SK-N-DZ (cell line): ENCODE data around the gene CCDC183. TPM values are rescaled to one million over a fixed set of nuclear protein-coding genes. Genes with fewer than 3 reads are reported as not detected.
"Not testable (repeated sequence)": the region's sequence is repeated elsewhere in the genome, so short reads cannot be mapped to it uniquely, and the experiment has no call there.

Source experiments
- DNase-seq: peaks from one replicate; pipeline ENCODE4 v3.0.0-alpha.2; 2015; ENCODE audit warnings: low spot score
- polyA plus RNA-seq, 2 experiments: library from polyadenylated mRNA; depleted of rRNA; stranded (reverse); fragments of >200 nt; gene quantifications; 2 replicates each; pipeline ENCODE4 v1.2.3, GENCODE V29; 2014

CCDC183 gene
- polyA plus RNA-seq (2014; cell fraction: cytosol; rRNA removed) = 1.2 and 1.5 TPM in 2 replicates
- polyA plus RNA-seq (2014; cell fraction: nucleus; rRNA removed) = 11.5 and 18.3 TPM in 2 replicates

- no peak for DNase-seq
Observed at GRCh38 chr9:136796238-136796774, at the start of gene CCDC183. TSS of gene CCDC183 (plus strand) at chr9:136796338. CDS start at chr9:136796398, 60 bp downstream.

- no peak for DNase-seq
Observed at GRCh38 chr9:136746621-136747020, 49.5 kb upstream of the CCDC183 start.

DNA sequence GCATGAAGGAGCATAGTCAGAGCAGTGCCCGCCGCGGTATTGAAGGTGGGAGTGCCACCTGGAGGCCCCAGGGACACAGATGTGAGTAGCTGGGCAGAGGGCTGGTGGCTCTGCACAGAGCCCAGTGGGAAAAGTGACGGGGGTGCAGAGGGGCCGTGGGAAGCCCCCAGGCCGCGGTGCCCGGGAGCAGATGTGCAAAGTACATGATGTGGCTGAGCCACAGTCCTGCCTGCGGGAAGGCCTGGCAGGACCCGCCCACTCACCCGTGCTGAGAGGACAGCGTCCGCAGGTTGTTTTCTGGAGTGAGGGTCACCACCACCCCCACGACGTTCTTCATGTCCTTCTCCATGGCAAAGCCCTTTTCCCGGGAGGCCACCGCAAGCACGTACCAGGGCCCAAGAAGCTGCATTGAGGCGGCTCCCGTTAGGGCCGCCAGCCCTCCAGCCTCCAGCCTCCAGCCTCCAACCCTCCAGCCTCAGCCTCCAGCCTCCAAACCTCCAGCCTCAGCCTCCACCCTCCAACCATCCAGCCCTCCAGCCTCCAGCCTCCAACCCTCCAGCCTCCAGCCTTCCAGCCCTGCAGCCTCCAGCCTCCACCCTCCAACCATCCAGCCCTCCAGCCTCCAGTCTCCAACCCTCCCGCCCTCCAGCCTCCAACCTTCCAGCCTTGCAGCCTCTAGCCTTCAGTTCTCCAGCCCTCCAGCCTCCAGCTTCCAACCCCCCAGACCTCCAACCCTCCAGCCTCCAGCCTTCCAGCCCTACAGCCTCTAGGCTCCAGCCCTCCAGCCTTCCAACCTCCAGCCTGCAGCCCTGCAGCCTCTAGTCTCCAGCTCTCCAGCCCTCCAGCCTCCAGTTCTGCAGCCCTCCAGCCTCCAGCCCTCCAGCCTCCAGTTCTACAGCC is 48.7 kb upstream of the CCDC183 start:
- DNase-seq = no peak

- no peak for DNase-seq
Observed at GRCh38 chr9:136748201-136748600, 47.9 kb upstream of the CCDC183 start, which contains the start of gene LCN6. TSS of gene LCN6 (minus strand) at chr9:136748525. CDS start at chr9:136748483, 42 bp downstream.

DNA sequence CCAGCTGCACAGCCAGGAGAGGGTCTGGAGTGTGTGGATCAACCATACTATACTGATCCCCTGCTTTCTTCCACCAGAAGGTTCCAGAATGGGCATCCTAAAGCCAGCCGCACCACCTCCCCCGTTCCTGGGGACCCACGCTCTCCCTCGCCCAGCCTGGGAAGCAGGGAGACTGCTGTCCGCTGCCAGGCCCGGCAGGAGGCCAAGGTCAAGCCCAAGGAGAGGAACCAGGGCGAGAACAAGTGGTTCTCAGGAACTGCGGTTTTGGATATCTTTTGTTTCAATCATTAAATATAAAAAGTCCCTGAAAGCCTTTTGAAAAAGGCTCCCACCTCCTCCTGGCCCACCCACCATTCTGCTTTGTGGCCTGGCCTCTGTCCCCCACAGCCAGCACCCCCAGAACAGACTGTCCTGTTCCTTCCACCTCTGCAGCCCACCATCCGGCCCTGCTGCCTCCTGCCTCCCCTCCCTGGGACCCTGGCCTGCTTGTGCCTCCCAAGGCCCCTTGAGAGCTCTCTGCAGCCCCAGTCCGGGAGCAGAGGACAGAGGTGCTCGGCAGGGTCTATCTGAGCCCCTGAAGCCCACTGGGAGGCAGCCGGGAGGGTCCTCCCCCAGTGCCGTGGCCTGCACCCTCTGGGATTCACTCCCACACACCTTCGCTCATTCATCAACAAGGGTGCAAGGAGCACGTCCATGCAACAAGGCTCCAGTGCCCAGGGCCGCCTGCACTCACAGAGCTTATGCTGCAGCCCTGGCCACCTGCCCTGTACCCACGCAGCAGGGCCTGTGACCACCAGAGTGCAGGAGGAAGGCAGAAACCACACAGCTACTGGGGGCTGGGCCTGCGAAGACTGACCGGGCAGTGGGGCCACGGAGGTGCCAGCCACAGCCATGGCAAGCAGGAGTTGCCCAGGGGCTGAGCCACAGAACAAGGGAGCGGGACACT is 47.2 kb upstream of the CCDC183 start:
- no peak for DNase-seq

GRCh38 chr9:136750526-136750925 is 45.6 kb upstream of the CCDC183 start:
- no peak for DNase-seq

- no peak for DNase-seq
Observed at GRCh38 chr9:136751244-136751643, 44.9 kb upstream of the CCDC183 start.

DNA sequence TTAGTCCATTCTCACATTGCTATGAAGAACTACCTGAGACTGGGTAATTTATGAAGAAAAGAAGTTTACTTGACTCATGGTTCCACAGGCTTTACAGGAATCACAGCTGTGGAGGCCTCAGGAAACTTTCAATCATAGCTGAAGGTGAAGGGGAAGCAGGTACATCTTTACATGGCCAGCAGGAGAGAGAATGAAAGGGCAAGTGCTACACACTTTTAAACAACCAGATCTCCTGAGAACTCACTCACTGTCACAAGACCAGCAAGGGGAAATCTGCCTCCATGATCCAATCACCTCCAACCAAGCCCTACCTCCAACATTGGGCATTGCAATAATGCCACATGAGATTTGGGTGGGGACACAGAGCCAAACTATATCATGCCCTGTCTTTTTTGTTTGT is 44.3 kb upstream of the CCDC183 start:
- DNase-seq = no peak

GRCh38 chr9:136753371-136754058 is 42.6 kb upstream of the CCDC183 start:
- DNase-seq = no peak

- DNase-seq = no peak
Observed at GRCh38 chr9:136754059-136754572, 42.0 kb upstream of the CCDC183 start.

DNA sequence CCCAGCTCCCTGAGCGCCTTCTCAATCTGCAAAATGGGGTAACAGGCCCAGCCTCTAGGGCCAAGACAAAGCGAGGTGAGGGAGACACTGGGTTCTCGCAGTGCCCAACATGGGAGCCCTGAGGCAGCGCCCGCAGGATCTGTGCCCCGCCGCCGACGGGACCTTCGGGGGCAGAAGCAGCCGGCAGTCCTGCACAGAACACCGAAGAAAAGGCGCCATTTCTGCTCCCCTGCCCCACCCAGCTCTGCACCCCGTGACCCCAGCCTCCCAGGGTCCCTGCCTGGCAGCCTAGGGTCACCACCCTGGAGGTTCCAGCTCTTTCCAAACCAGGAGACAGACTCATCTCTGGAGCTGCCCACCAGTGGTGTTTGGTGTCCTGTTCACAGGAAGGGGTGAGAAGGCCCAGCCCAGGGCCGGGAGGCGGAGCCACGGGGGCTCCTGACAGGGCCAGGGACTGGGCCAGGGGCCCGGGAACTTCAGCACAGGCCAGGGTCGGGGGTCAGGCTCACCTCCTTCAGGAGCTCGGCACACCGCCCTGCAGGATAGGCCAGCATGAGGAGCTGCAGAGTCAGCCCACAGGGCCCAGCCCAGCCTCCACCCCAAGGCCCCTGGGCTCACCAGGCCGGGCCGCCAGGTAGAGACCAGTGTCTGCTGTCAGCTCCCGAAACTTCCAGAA is 41.4 kb upstream of the CCDC183 start:
- DNase-seq = no peak

DNA sequence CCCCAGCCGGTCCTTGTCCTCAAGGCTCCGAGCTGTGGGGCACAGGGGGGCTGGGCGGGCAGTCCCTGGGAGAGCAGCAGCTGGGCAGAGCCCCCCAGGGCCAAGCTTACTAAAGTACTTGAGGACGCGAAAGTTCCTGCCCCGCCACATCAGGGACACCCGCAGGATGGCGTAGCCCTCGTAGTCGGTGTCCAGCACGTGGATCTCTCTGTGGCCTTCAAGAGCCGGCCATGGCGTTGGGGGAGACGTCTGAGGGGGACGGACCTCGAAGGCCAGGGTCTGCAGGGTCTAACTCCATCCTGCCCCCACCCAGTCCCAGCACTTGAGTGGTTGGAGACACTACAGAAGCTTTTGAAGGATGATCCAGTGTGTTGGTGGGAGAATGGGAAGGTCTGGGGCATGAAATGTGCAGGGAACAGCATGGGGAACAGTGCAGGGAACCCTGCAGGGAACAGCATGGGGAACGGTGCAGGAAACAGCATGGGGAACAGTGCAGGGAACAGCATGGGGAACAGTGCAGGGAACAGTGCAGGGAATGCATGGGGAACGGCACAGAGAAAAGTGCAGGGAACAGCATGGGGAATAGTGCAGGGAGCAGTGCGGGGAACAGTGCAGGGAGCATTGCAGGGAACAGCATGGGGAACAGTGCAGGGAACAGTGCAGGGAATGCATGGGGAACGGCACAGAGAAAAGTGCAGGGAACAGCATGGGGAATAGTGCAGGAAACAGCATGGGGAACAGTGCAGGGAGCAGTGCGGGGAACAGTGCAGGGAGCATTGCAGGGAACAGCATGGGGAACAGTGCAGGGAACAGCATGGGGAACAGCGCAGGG is 40.6 kb upstream of the CCDC183 start:
- DNase-seq = not testable (repeated sequence)

- DNase-seq = no peak
Observed at GRCh38 chr9:136756134-136756438, 40.1 kb upstream of the CCDC183 start.

- DNase-seq = no peak
Observed at GRCh38 chr9:136756836-136757235, 39.3 kb upstream of the CCDC183 start.

GRCh38 chr9:136757328-136757727 is 38.8 kb upstream of the CCDC183 start:
- DNase-seq = no peak

- no peak for DNase-seq
Observed at GRCh38 chr9:136757751-136758140, 38.4 kb upstream of the CCDC183 start.

GRCh38 chr9:136759001-136759400 is 37.1 kb upstream of the CCDC183 start:
- DNase-seq = no peak

- DNase-seq = no peak
Observed at GRCh38 chr9:136759436-136760325, 36.5 kb upstream of the CCDC183 start.

DNA sequence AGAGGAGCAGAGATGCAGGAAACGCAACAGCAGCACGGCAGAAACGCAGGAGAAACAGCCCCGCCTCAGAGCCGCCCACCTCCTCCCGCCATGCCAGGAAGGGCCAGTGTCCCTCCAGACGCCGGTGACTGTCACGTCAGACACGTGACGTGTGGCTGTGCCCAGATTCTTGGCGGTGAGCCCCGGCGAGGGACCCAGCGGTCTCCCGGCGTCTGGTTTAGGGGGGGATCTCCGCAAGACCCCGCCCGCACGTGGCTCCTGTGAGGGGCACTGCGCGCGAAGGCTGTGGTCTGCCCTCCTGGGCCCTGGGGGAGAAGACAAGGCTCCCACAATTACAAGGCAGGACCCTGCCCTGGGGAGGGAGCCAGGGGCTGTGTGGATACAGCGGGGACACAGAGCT is 35.7 kb upstream of the CCDC183 start:
- peak; percentile 71 for DNase-seq
